Breast epithelium (tissue), 3 donors: Measurements from ENCODE around the gene PPP1R16B.

Source experiments
- POLR2A ChIP-seq: fragments of 450-650 bp; IDR thresholded peaks from one replicate; pipeline ENCODE4 v1.6.1; 2016; ENCODE audit warnings: antibody characterized with exemption, mild to moderate bottlenecking, moderate library complexity
- TF ChIP-seq, protein P1 (sequence below), 3 donors: fragments of 450-650 bp; IDR thresholded peaks; one replicate each; pipeline ENCODE4 v1.5.1; 2016 to 2017; ENCODE audit warnings: antibody characterized with exemption in 3 of 3, mild to moderate bottlenecking in 3 of 3, moderate library complexity in 3 of 3

GRCh38 chr20:38804221-38804620 lies 1.3 kb upstream of the PPP1R16B start:
- no peak for TF ChIP-seq POLR2A
- TF ChIP-seq, protein P1, sequence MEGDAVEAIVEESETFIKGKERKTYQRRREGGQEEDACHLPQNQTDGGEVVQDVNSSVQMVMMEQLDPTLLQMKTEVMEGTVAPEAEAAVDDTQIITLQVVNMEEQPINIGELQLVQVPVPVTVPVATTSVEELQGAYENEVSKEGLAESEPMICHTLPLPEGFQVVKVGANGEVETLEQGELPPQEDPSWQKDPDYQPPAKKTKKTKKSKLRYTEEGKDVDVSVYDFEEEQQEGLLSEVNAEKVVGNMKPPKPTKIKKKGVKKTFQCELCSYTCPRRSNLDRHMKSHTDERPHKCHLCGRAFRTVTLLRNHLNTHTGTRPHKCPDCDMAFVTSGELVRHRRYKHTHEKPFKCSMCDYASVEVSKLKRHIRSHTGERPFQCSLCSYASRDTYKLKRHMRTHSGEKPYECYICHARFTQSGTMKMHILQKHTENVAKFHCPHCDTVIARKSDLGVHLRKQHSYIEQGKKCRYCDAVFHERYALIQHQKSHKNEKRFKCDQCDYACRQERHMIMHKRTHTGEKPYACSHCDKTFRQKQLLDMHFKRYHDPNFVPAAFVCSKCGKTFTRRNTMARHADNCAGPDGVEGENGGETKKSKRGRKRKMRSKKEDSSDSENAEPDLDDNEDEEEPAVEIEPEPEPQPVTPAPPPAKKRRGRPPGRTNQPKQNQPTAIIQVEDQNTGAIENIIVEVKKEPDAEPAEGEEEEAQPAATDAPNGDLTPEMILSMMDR (IDR thresholded peaks at IDR 0.05) = no peak
